Measurements from ENCODE around the gene ARL14EP. TPM values are rescaled to one million over a fixed set of nuclear protein-coding genes. Genes with fewer than 3 reads are reported as not detected.

The ARL14EP gene
- total RNA-seq, result 8.6 TPM

GRCh38 chr11:30322826-30323710 is at the start of gene ARL14EP:
Gene ARL14EP (plus strand): TSS chr11:30323104. CDS start chr11:30330949, 7,845 bp downstream.
- ATAC-seq (peak; percentile 99), DNase-seq (ENCODE audit: low spot score) (peak; percentile 92)

DNA sequence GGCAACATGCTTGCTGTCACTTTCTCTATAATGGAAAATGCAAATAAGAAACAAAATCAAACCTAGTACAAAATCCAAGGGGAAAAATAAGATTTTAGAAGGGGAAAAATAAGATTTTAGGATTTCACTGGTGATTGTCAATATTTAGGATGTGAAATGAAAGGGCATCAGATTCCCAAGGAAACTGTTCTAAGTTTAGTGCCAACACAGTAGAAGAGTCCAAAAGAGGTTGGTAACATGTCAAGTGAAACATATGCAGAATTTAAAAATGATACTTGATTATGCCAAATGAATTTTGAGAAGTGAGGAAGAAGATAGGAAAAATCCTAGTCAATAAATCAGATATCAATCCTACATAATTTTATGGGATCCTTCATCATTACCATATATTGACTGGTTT is 45.7 kb upstream of the ARL14EP start:
- ATAC-seq, result no peak
- DNase-seq (ENCODE audit: low spot score), result no peak

DNA sequence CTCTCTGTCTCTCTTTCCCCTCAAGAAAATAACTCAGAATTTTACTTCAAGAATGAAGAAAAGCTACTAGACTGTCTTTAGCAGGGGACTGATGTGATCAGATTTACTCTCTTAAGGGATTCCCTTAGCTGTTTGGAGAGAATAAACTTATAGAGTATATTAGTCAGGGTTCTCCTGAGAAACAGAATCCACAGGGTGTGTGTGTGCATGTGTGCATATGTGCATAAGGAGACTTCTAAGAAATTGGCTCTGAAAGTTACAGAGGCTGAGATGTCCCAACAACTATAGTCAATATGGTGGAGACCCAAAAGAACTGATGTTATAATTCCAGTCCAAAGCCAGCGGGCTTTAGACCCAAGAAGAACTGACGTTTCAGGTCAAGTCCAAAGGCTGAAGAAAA is 43.1 kb upstream of the ARL14EP start:
- ATAC-seq (no peak), DNase-seq (ENCODE audit: low spot score) (no peak)

- no peak for DNase-seq (ENCODE audit: low spot score)
- no peak for ATAC-seq
Measured at GRCh38 chr11:30281476-30282288, 41.2 kb upstream of the ARL14EP start.

- ATAC-seq (no peak), DNase-seq (ENCODE audit: low spot score) (no peak)
Measured at GRCh38 chr11:30282289-30282631, 40.6 kb upstream of the ARL14EP start.

DNA sequence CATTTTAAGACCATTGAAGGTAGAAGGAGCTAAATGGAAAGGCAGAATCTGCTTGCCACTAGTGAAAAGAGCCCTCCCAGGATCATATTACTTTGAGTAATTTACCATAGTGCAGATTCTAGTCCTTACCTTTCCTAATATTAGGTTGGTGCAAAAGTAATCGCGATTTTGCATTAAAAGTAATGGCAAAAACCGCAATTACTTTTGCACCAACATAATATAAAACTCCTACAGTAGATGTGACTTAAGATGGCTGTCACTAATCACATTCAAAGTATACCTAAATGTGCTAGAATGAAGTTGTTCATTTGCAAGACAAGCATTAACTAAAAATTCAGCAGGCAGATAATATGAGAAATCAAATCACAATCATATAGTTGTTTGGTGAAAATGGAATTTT is 38.1 kb upstream of the ARL14EP start:
- ATAC-seq (no peak), DNase-seq (ENCODE audit: low spot score) (no peak)

DNA sequence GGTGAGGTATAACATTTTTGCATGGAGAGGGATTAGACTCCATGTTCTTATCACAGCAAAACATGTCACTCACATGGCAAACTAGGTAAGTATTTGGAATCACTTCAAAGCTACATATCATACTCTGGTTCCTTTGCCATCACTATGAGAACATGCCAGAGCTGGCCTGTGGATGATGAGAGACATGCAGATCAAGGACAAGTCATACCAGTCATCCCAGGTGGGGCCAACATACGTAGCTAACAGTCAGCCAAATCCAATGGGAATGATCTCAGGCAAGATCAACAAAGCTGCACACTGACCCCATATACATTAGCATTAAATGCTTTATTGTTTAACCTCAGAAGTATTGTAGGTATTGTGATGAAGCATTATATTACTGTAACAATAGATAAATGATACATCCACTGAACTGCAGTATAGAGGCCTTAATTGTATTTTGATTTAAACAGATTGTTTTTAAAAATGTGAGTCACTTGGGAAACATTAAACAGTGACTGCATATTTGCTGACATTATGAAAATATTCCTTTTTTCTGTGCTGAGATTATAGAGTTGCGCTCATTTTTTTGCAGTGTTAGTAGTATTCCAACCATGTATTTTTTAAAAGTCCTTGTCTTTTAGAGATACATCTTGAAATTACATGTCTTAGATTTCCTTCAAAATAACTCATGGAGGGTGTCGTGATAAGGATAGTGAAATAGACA is 37.3 kb upstream of the ARL14EP start:
- no peak for ATAC-seq

DNA sequence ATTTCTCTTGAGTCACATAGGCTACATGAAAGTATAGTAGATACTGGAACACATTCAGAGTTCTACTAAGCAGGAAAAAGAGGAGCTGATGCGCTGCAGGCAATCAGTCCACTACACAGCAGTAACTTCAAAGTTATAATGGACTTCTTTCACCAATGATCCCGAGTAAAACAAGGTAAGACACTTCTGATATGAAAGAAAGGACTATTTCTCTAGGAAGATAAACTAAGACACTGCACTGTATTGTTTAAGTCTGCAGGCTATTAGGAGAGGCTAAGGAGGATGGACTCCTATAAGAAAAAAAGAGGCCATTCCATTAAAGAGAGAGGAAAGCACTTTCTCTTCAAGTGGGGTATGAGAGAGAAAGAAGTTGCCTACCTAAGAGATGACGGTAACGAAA is 31.6 kb upstream of the ARL14EP start:
- no peak for DNase-seq (ENCODE audit: low spot score)

More for the DNA sequence above, 37.3 kb upstream of the ARL14EP start:
- DNase-seq (ENCODE audit: low spot score), result no peak

GRCh38 chr11:30292545-30292944 is 30.4 kb upstream of the ARL14EP start:
- DNase-seq (ENCODE audit: low spot score) (no peak), ATAC-seq (peak; percentile 62)

More for the DNA sequence above, 31.6 kb upstream of the ARL14EP start:
- no peak for ATAC-seq

GRCh38 chr11:30295178-30295885 is 27.6 kb upstream of the ARL14EP start:
- DNase-seq (ENCODE audit: low spot score) (no peak), ATAC-seq (no peak)

GRCh38 chr11:30304620-30305019 is 18.3 kb upstream of the ARL14EP start:
- ATAC-seq (no peak), DNase-seq (ENCODE audit: low spot score) (no peak)

- DNase-seq (ENCODE audit: low spot score) (no peak), ATAC-seq (no peak)
Measured at GRCh38 chr11:30310623-30311022, 12.3 kb upstream of the ARL14EP start.

- DNase-seq (ENCODE audit: low spot score), result no peak
- no peak for ATAC-seq
Measured at GRCh38 chr11:30311189-30311588, 11.7 kb upstream of the ARL14EP start.

GRCh38 chr11:30312243-30312642 is 10.7 kb upstream of the ARL14EP start:
- DNase-seq (ENCODE audit: low spot score) (no peak), ATAC-seq (no peak)

DNA sequence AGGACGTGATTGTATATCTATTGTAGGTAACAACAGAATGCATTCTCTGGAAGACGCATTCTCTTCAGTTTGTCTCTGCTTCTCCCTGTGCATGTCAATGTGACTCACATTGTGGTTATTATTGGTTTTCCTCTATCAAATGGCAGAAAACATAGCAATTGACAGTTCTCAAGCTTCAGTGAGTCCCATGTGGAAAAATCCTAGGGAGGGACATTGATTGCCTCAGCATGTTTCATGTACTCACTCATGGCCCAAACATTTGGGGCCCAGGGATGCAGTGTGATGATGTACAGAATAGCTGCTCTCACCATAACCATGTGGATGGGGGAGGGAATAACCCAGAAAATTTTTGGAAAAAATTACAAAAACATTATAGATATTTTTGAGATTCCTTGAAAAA is 9.3 kb upstream of the ARL14EP start:
- ATAC-seq (no peak), DNase-seq (ENCODE audit: low spot score) (no peak)

GRCh38 chr11:30314625-30315024 is 8.3 kb upstream of the ARL14EP start:
- DNase-seq (ENCODE audit: low spot score) (no peak), ATAC-seq (no peak)

GRCh38 chr11:30316237-30316636 is 6.7 kb upstream of the ARL14EP start:
- ATAC-seq (no peak), DNase-seq (ENCODE audit: low spot score) (no peak)

DNA sequence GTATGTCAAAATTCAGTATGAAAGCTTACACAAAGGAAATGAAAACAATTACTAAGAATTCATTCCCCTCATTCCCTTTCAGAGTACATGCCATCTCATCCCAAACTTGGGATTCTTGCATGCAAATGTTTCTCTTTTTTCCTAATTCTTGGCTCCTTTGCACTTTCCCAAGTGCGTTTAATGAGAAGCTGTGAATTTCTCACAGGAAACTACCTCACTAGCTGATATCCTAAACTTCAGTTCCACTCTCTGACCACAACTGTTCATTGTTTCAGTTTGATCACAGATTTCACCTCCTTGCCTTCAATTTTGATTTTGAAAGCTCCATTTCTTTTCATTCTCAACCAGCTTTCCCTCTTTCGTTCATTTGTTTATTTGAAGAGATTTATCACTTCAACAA is 5.9 kb upstream of the ARL14EP start:
- DNase-seq (ENCODE audit: low spot score) (no peak), ATAC-seq (no peak)

DNA sequence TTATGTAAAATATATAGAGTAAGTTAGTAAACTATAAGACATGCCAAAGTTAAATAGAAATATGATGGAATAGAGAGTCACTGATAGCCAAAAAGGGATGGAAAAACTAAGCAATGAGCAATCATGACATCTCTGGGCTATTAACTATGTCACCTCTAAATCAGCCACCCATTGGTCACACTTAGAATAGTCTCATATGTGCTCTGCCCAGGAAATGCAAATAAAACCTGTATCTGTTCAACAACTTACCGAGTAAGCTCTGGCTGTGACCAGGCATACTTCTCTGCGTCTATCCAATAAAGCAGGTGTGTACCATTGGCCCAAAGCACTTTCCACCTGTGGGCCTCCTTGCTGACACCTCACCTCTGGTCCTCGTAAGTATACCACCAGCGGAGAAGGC is 1.6 kb upstream of the ARL14EP start:
- ATAC-seq, result no peak
- no peak for DNase-seq (ENCODE audit: low spot score)

- ATAC-seq (no peak), DNase-seq (ENCODE audit: low spot score) (no peak)
Measured at GRCh38 chr11:30322191-30322590, 713 bp upstream of the ARL14EP start.

Data from left lobe of liver (tissue), 2 donors.